ENCODE measurements around the gene ZNF85. TPM values are rescaled to one million over a fixed set of nuclear protein-coding genes. Genes with fewer than 3 reads are reported as not detected.
A peak's percentile ranks its signal among the peaks of the same experiment; 100 is the strongest.

The ZNF85 gene
- total and polyA plus RNA-seq, 2 of the 13 experiments (the other 11 are each of a cell fraction or from before 2014, with no cell fraction given) = 1.1 to 3.7 TPM

DNA sequence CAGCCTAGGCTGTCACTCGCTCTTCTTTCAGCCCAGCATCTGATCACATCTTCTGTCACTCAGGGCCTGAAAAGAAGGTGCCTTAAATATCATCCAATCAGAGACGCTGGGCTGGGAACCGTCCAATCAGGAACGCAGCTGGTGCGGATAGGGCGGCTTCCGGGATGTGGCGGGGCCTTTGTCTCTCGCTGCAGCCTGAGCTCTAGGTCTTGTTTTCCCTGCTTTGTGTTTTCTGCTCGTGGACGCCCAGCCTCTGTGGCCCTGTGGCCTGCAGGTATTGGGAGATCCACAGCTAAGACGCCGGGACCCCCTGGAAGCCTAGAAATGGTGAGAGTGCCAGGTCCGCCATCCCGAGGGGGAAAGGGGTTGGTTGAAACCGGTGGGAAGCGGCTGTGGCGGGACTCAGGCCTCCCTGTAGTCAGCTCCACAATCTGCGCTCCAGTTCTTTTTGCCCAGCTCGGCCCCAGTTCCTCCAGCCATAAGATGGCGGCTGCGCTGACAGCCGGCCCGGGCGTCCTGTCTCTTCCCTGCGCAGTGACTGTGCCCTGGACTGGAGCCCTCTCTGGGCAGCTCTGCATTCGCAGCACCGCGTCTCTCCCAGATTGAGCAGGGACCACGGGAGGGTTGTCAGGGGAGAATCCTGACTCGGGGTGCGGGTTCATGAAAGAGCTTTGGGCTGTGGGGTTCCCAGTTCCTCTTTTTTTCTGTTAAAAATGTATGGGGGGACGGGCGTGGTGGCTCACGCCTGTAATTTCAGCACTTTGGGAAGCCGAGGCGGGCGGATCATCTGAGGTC lies at the start of gene ZNF85 (continued):
- TF ChIP-seq, protein P1, sequence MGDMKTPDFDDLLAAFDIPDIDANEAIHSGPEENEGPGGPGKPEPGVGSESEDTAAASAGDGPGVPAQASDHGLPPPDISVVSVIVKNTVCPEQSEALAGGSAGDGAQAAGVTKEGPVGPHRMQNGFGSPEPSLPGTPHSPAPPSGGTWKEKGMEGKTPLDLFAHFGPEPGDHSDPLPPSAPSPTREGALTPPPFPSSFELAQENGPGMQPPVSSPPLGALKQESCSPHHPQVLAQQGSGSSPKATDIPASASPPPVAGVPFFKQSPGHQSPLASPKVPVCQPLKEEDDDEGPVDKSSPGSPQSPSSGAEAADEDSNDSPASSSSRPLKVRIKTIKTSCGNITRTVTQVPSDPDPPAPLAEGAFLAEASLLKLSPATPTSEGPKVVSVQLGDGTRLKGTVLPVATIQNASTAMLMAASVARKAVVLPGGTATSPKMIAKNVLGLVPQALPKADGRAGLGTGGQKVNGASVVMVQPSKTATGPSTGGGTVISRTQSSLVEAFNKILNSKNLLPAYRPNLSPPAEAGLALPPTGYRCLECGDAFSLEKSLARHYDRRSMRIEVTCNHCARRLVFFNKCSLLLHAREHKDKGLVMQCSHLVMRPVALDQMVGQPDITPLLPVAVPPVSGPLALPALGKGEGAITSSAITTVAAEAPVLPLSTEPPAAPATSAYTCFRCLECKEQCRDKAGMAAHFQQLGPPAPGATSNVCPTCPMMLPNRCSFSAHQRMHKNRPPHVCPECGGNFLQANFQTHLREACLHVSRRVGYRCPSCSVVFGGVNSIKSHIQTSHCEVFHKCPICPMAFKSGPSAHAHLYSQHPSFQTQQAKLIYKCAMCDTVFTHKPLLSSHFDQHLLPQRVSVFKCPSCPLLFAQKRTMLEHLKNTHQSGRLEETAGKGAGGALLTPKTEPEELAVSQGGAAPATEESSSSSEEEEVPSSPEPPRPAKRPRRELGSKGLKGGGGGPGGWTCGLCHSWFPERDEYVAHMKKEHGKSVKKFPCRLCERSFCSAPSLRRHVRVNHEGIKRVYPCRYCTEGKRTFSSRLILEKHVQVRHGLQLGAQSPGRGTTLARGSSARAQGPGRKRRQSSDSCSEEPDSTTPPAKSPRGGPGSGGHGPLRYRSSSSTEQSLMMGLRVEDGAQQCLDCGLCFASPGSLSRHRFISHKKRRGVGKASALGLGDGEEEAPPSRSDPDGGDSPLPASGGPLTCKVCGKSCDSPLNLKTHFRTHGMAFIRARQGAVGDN (CRISPR knock-in tag; IDR thresholded peaks at IDR 0.05) = peak; percentile 68
- TF ChIP-seq, protein P2, sequence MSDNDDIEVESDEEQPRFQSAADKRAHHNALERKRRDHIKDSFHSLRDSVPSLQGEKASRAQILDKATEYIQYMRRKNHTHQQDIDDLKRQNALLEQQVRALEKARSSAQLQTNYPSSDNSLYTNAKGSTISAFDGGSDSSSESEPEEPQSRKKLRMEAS (IDR thresholded peaks at IDR 0.05) = 0 out of 2 replicates have a peak, but pooled peaks have one; percentile 31
- TF ChIP-seq ZNF7 (CRISPR knock-in tag; IDR thresholded peaks at IDR 0.05) (no peak), ZNF644 (CRISPR knock-in tag; IDR thresholded peaks at IDR 0.05; ENCODE audit: low read depth) (0 out of 2 replicates have a peak, but pooled peaks have one; percentile 16), GABPA (IDR thresholded peaks at IDR 0.05; ENCODE audit: low read depth, low read length) (peak; percentile 59), GABPA (CRISPR knock-in tag; IDR thresholded peaks at IDR 0.05; ENCODE audit: low read depth) (peak; percentile 71; the same call in 1 of the 2 replicates), ATAD3A (CRISPR knock-in tag; IDR thresholded peaks at IDR 0.05) (no peak), HDAC1 (CRISPR knock-in tag; IDR thresholded peaks at IDR 0.05) (peak; percentile 58), TARDBP (CRISPR knock-in tag; IDR thresholded peaks at IDR 0.05) (0 out of 2 replicates have a peak, but pooled peaks have one; percentile 19), ZNF670 (CRISPR knock-in tag; IDR thresholded peaks at IDR 0.05; ENCODE audit: borderline replicate concordance) (no peak), ZFY (CRISPR knock-in tag; IDR thresholded peaks at IDR 0.05) (peak; percentile 72)
